ENCODE measurements around the gene TMEM187. TPM values are rescaled to one million over a fixed set of nuclear protein-coding genes. Genes with fewer than 3 reads are reported as not detected.

The TMEM187 gene
- 1 to 10 TPM; 4.4 to 5.4 TPM for total RNA-seq

- CTCF ChIA-PET: no interaction called here
- peak within 1 kb of the TSS; percentile 94 for H3K4me3 Mint-ChIP-seq
- H3K9me3 Mint-ChIP-seq (ENCODE audit: low read depth): no peaks in the 10 kb centered on the region
- POLR2A ChIA-PET: interaction anchor here (1.7 kb wide), 1 partner anchor 47 kb away, joined by 8 read pairs; the partner anchor contains the start of gene ARHGAP4
- peak; percentile 92 for DNase-seq
- ATAC-seq: peak; percentile 45
- H3K27ac Mint-ChIP-seq: peak within 1 kb of the TSS; percentile 100
- H3K27me3 Mint-ChIP-seq: no peaks in the 10 kb centered on the region
- H3K4me1 Mint-ChIP-seq: peaks cover 24% of the 10 kb centered on the region
- intact Hi-C loops (cut with DNase I, micrococcal nuclease): loop anchor here (1.0 to 10.0 kb wide), 12 partner anchors 12 to 790 kb away; partner anchors contain the start of genes EMD (in 2 of the 2), ABCD1 (in 1 of the 2), ATP6AP1 (in 1 of the 2) and BCAP31 (in 1 of the 2)
- H3K36me3 Mint-ChIP-seq (ENCODE audit: low read depth): peaks cover 25% of the 10 kb centered on the region
These were observed at the start of gene TMEM187 for GRCh38 chrX:153972368-153973126. TMEM187 (plus strand) TSS chrX:153972754; CDS start chrX:153982063, 9,309 bp downstream.

- Mint-ChIP-seq H3K4me3 (peak overlapping the region; percentile 91), H3K4me1 (peaks cover 19% of the 10 kb centered on the region), H3K36me3 (ENCODE audit: low read depth) (peaks cover 25% of the 10 kb centered on the region), H3K27ac (peak overlapping the region; percentile 97), H3K9me3 (ENCODE audit: low read depth) (no peaks in the 10 kb centered on the region), H3K27me3 (no peaks in the 10 kb centered on the region)
- ChIA-PET POLR2A (no interaction called here), CTCF (interaction anchor here (0.5 to 3.5 kb wide), 9 partner anchors 9 to 451 kb away, joined by 3 to 19 read pairs (median 3); partner anchors contain the start of genes IDH3G and SSR4)
- DNase-seq (no peak), ATAC-seq (no peak)
- intact Hi-C loops (cut with DNase I, micrococcal nuclease): loop anchor here in 1 of 2 experiments (10.0 kb wide), 1 partner anchor 452 kb away; the partner anchor contains the start of genes EMD and FLNA
These were observed 49.4 kb upstream of the TMEM187 start for GRCh38 chrX:153922932-153923857.

- Mint-ChIP-seq H3K27ac (peak overlapping the region; percentile 97), H3K36me3 (ENCODE audit: low read depth) (peaks cover 24% of the 10 kb centered on the region), H3K27me3 (no peaks in the 10 kb centered on the region), H3K9me3 (ENCODE audit: low read depth) (no peaks in the 10 kb centered on the region), H3K4me3 (peak overlapping the region; percentile 91), H3K4me1 (peaks cover 26% of the 10 kb centered on the region)
- no peak for ATAC-seq
- peak; percentile 66 for DNase-seq
- intact Hi-C loops (cut with DNase I, micrococcal nuclease): loop anchor here (1.0 to 10.0 kb wide), 3 partner anchors 23 to 450 kb away; partner anchors contain the start of genes EMD (in 1 of the 2) and FLNA (in 1 of the 2)
- POLR2A ChIA-PET: interaction anchor here (1.9 kb wide), 1 partner anchor 47 kb away, joined by 8 read pairs; the partner anchor contains the start of gene HCFC1
- CTCF ChIA-PET: interaction anchor here (0.5 to 3.5 kb wide), 9 partner anchors 8 to 156 kb away, joined by 3 to 19 read pairs (median 4); no protein-coding TSS in a partner anchor
These were observed 48.2 kb upstream of the TMEM187 start for GRCh38 chrX:153924149-153924861.

GRCh38 chrX:153925387-153925738, 47.2 kb upstream of the TMEM187 start:
- Mint-ChIP-seq H3K9me3 (ENCODE audit: low read depth) (no peaks in the 10 kb centered on the region), H3K4me1 (peaks cover 27% of the 10 kb centered on the region), H3K27me3 (no peaks in the 10 kb centered on the region), H3K27ac (peak overlapping the region; percentile 97), H3K36me3 (ENCODE audit: low read depth) (peaks cover 18% of the 10 kb centered on the region), H3K4me3 (peak overlapping the region; percentile 91)
- ChIA-PET CTCF (interaction anchor here (0.9 to 3.5 kb wide), 5 partner anchors 10 to 157 kb away, joined by 3 to 19 read pairs (median 5); partner anchors contain the start of gene NAA10), POLR2A (interaction anchor here (0.5 to 1.9 kb wide), 8 partner anchors 18 to 413 kb away, joined by 3 to 12 read pairs (median 4); partner anchors contain the start of genes HCFC1, IDH3G and SSR4)
- ATAC-seq (no peak), DNase-seq (no peak)
- intact Hi-C loops (cut with DNase I, micrococcal nuclease): loop anchor here (5.0 to 10.0 kb wide), 3 partner anchors 92 to 449 kb away; partner anchors contain the start of genes EMD (in 1 of the 2), FLNA (in 1 of the 2), IDH3G (in 1 of the 2) and IRAK1 (in 1 of the 2)

- Mint-ChIP-seq H3K4me1 (peaks cover 31% of the 10 kb centered on the region), H3K4me3 (peak within 1 kb of the TSS; percentile 91), H3K27ac (peak within 1 kb of the TSS; percentile 97), H3K36me3 (ENCODE audit: low read depth) (peaks cover 18% of the 10 kb centered on the region), H3K27me3 (no peaks in the 10 kb centered on the region), H3K9me3 (ENCODE audit: low read depth) (no peaks in the 10 kb centered on the region)
- ATAC-seq: peak; percentile 3
- CTCF ChIA-PET: interaction anchor here (0.7 to 3.5 kb wide), 7 partner anchors 9 to 159 kb away, joined by 3 to 19 read pairs (median 5); partner anchors contain the start of gene NAA10
- DNase-seq: peak; percentile 74
- POLR2A ChIA-PET: interaction anchor here (0.5 to 1.9 kb wide), 9 partner anchors 9 to 413 kb away, joined by 3 to 12 read pairs (median 4); partner anchors contain the start of genes HCFC1, IDH3G, NAA10 and SSR4
- intact Hi-C loops (cut with DNase I, micrococcal nuclease): loop anchor here (1.0 to 10.0 kb wide), 4 partner anchors 91 to 449 kb away; partner anchors contain the start of genes EMD (in 1 of the 2), FLNA (in 1 of the 2), IDH3G (in 1 of the 2) and IRAK1 (in 1 of the 2)
These were observed 46.6 kb upstream of the TMEM187 start, which contains the start of gene ARHGAP4 for GRCh38 chrX:153925739-153926551. ARHGAP4 (minus strand) TSS chrX:153926264; CDS start chrX:153926202, 62 bp downstream.

GRCh38 chrX:153926552-153926857, 46.0 kb upstream of the TMEM187 start:
- Mint-ChIP-seq H3K27ac (peak overlapping the region; percentile 97), H3K9me3 (ENCODE audit: low read depth) (no peaks in the 10 kb centered on the region), H3K4me1 (peaks cover 34% of the 10 kb centered on the region), H3K4me3 (peak overlapping the region; percentile 91), H3K27me3 (no peaks in the 10 kb centered on the region), H3K36me3 (ENCODE audit: low read depth) (peaks cover 22% of the 10 kb centered on the region)
- DNase-seq: peak; percentile 54
- peak; percentile 1 for ATAC-seq
- POLR2A ChIA-PET: interaction anchor here (0.6 to 1.9 kb wide), 5 partner anchors 8 to 132 kb away, joined by 3 to 12 read pairs (median 8); partner anchors contain the start of genes HCFC1, IDH3G, NAA10 and SSR4
- intact Hi-C loops (cut with DNase I, micrococcal nuclease): loop anchor here (1.0 to 10.0 kb wide), 4 partner anchors 91 to 448 kb away; partner anchors contain the start of genes EMD (in 1 of the 2), FLNA (in 1 of the 2), IDH3G (in 1 of the 2) and IRAK1 (in 1 of the 2)
- CTCF ChIA-PET: interaction anchor here (0.7 to 1.5 kb wide), 5 partner anchors 21 to 158 kb away, joined by 3 to 6 read pairs (median 3); no protein-coding TSS in a partner anchor

GRCh38 chrX:153926858-153927671, 45.5 kb upstream of the TMEM187 start:
- ChIA-PET POLR2A (interaction anchor here (0.6 to 0.9 kb wide), 2 partner anchors 8 to 20 kb away, joined by 3 to 5 read pairs; partner anchors contain the start of gene NAA10), CTCF (interaction anchor here (0.6 to 1.5 kb wide), 5 partner anchors 20 to 587 kb away, joined by 3 to 6 read pairs (median 3); no protein-coding TSS in a partner anchor)
- peak overlapping the region; percentile 91 for H3K4me3 Mint-ChIP-seq
- H3K27ac Mint-ChIP-seq: peak overlapping the region; percentile 97
- H3K4me1 Mint-ChIP-seq: peaks cover 35% of the 10 kb centered on the region
- intact Hi-C loops (cut with DNase I, micrococcal nuclease): loop anchor here (1.0 to 10.0 kb wide), 4 partner anchors 90 to 448 kb away; partner anchors contain the start of genes EMD (in 1 of the 2), FLNA (in 1 of the 2), IDH3G (in 1 of the 2) and IRAK1 (in 1 of the 2)
- H3K9me3 Mint-ChIP-seq (ENCODE audit: low read depth): no peaks in the 10 kb centered on the region
- peak; percentile 84 for DNase-seq
- H3K36me3 Mint-ChIP-seq (ENCODE audit: low read depth): peaks cover 22% of the 10 kb centered on the region
- H3K27me3 Mint-ChIP-seq: no peaks in the 10 kb centered on the region
- peak; percentile 43 for ATAC-seq

GRCh38 chrX:153927672-153927921, 45.0 kb upstream of the TMEM187 start:
- ATAC-seq (no peak), DNase-seq (no peak)
- intact Hi-C loops (cut with DNase I, micrococcal nuclease): loop anchor here (5.0 to 10.0 kb wide), 3 partner anchors 90 to 447 kb away; partner anchors contain the start of genes EMD (in 1 of the 2), FLNA (in 1 of the 2), IDH3G (in 1 of the 2) and IRAK1 (in 1 of the 2)
- Mint-ChIP-seq H3K4me1 (peaks cover 31% of the 10 kb centered on the region), H3K4me3 (peak overlapping the region; percentile 91), H3K9me3 (ENCODE audit: low read depth) (no peaks in the 10 kb centered on the region), H3K27ac (peak overlapping the region; percentile 97), H3K27me3 (no peaks in the 10 kb centered on the region), H3K36me3 (ENCODE audit: low read depth) (peaks cover 20% of the 10 kb centered on the region)
- CTCF ChIA-PET: interaction anchor here (0.6 to 1.5 kb wide), 2 partner anchors 41 to 587 kb away, joined by 3 to 6 read pairs; no protein-coding TSS in a partner anchor
- POLR2A ChIA-PET: no interaction called here
